GM19467 (cell line): Measurements from ENCODE around the gene OR1G1.
"Not testable (repeated sequence)": the region's sequence is repeated elsewhere in the genome, so short reads cannot be mapped to it uniquely, and the experiment has no call there.

ENCODE experiments used
- ATAC-seq: cut with Tn5 transposase; IDR thresholded peaks from one replicate; pipeline ENCODE4 v1.9.1; 2021; ENCODE audit warnings: mild to moderate bottlenecking, moderate library complexity; ENCODE audit not compliant: unreplicated experiment

Gene OR1G1

DNA sequence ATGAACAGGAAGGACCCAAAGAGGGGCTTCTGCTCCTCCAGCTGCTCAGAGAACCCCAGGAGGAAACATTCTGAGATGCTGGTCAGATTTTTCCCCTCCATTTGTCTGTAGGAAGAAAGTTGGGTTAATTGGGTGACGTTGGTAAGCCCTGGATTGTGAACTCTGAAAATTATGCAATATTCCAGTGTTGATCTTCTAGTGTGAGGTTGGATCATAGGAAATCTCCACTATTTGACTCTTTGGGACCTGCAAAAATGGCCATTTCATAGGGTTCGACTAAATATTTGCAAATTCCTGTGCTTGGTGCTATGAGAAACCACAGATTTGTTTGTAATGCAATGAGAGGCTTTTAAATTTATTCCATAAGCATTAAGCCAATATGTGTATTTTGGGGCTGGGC lies at the start of gene OR1G1:
Gene OR1G1 (minus strand): TSS at position 101 of the 400 bp plus-strand sequence. CDS start 0 bp downstream, at position 101.
- no peak for ATAC-seq

DNA sequence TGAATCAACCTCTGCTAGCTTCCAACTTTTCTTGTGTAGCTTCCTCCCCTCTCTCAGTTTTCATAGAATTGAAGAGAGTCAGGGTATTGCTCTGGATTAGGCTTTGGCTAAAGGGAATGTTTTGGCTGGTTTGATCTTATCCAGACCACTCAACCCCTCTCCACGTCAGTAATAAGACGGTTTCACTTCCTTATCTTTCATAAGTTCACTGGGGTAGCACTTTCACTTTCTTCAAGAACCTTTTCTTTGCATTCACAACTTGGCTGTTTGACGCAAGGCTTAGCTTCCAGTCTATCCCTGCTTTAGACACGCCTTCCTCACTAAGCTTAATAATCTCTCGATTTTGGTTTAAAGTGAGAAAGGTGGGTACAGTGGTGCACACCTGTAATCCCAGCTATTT lies 40.2 kb upstream of the OR1G1 start:
- ATAC-seq: no peak

DNA sequence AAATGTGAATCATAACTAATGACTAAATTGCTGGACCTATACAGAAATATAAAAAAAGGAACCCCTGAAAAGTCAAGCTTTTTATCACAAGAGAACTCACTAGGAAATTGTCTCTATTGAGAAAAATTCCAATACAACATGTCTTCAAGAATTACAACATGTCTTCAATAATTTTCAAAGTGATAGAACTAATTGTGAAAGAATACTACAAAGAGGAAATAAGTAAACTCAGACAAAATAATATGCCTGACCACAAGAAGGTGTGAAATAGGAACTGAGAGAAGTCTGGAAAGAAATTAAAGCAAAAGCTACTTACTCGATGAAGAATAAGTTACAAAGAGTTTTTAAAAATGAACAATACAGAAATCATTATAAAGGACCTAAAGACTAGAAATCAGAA lies 29.9 kb upstream of the OR1G1 start:
- no peak for ATAC-seq

DNA sequence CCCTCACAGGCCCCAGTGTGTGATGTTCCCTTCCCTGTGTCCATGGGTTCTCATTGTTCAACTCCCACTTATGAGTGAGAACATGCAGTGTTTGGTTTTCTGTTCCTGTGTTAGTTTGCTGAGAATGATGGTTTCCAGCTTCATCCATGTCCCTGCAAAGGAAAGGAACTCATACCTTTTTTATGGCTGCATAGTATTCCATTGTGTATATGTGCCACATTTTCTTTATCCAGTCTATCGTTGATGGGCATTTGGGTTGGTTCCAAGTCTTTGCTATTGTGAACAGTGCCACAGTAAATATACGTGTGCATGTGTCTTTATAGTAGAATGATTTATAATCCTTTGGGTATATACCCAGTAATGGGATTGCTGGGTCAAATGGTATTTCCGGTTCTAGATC lies 10.1 kb upstream of the OR1G1 start:
- not testable (repeated sequence) for ATAC-seq

DNA sequence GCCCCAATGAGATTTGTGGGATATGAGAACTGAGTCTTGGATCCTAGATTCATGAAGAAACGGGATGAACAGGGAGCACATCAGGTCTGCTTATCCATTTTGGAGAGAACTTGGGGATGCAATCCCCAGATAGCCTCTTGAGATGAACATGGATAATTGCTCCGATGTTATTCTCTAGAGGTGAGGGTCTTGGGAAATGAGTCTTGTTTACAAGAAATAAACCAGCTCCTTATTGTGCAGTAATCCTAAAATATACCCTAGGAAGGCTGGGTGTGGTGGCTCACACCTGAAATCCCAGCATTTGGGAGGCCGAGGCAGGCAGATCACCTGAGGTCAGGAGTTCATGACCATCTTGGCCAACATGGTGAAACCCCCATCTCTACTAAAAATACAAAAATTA lies 23.0 kb downstream of the OR1G1 start, which contains the start of gene OR1D2:
Gene OR1D2 (minus strand): TSS at position 101 of the 400 bp plus-strand sequence. CDS start 11,426 bp downstream, outside the sequence.
- no peak for ATAC-seq
